HCEC 1CT (cell line): Measurements from ENCODE around the gene NSG1.

Experiments used
- DNase-seq: peaks from one replicate; pipeline ENCODE4 v3.0.0-alpha.2; 2017

NSG1 gene

DNA sequence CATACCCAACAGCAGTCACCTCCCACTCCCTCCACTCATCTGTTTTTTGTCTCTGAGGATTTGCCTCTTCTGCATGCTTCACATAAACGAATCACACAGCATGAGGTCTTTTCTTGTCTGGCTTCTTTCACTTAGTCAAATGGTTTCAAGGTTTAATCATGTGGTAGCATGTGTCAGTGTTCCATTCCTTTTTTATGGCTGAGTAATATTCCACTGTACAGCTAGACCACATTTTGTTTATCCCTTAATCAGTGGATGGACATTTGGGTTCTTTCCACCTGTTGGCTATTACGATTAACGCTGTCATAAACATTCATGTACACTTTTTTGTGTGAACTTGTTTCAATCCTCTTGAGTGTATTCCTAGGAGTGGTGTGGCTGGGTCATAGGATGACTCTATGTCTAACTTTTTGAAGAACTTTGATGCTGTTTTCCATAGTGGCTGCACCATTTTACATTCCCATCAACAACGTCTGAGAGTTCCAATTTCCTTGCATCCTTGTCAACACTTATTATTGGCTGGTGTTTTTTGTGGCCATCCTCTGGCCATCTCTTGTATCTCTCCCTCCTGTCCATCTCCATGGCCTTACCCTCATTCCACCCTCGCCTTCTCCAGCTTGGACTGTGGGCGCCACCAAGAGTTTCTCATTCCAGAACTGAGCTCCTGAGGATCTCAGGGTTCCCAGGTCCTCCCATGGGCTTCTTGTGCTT lies 12.4 kb upstream of the NSG1 start:
- DNase-seq: no peak

- DNase-seq: no peak
Measured at GRCh38 chr4:4376074-4376473, 10.8 kb upstream of the NSG1 start.

DNA sequence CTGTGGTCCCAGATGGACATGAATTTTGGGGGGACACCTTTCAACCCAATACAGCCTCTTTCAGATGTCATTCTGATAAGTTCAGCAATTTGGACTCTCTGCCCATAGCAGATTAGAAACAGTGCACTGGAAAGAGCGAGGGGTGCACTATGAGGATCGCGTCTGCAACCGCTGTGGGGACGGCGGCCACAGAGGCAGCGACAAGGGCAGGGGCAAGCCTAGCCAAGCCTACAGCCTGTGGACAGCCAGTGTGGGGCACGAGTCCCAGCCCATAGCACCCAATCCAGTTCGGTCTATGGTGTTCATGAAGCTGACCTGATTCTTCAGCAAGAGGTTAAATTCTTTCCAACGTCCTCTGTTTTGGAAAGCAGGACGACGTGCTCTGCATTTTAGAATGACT lies 9.7 kb upstream of the NSG1 start:
- DNase-seq: no peak

DNA sequence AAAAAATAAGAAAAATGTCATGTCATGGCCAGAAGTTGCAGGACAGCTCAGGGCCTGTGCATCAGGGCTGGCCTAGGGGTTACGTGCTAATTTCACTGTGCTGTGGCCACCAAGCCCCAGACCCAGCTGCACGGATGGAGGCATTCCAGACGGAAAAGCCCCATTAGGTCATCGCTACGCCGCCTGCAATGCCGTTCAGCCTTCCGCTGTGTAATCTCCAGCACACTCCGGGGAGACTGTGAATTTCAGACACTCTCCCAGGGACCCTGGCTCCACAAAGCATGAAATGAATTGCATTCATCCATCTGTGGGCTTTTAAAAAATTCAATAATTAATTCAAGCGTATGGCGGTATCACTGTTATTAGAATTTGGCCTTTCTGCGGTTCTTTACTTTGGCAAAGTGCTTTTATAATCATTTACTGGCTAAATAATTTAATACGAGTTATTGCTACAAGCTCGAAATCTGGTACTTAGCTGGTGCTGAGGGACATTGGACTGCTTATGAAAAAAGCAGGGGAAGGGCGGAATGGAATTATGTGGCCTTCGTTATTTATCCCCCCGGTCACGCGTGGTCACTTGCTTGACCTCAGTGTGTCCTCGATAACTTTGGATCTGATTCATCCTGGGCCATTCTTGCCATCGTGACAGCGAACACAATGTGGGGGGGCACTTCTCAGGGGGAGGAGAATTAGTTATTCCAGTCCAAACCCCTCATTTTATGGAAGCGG lies 9.0 kb upstream of the NSG1 start:
- DNase-seq: no peak

DNA sequence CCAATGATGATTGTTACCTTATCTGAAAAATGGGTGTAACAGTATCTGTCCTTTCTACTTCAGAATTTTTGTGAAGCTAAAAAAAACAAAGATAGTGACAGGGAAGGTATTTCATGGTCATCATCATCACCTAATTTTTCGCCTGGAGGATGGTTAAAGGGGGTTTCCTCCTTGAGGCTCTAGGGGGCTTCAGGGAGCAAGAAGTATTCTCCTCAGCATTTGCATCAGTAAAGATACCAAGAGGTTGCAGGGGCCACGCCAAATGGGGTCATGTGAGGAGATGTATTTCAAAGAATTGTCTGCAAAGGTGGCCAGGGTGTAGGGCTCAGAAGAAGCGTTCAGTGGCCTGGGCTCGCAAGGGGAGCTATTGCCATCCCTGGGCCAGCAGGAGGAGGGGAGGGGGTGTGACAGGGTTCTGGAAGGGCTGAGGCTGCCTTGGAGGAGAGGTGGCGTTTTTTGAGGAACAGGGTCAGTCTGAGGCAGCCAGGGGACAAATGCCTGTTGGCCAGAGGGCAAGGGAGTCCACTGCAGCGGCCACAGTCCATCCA lies 7.3 kb upstream of the NSG1 start:
- no peak for DNase-seq

- DNase-seq: no peak
Measured at GRCh38 chr4:4383085-4383484, 3.8 kb upstream of the NSG1 start.

- no peak for DNase-seq
Measured at GRCh38 chr4:4384837-4385236, 2.1 kb upstream of the NSG1 start.

GRCh38 chr4:4385729-4386295 lies 1.1 kb upstream of the NSG1 start:
- no peak for DNase-seq

- DNase-seq: no peak
Measured at GRCh38 chr4:4386296-4386735, 586 bp upstream of the NSG1 start.

DNA sequence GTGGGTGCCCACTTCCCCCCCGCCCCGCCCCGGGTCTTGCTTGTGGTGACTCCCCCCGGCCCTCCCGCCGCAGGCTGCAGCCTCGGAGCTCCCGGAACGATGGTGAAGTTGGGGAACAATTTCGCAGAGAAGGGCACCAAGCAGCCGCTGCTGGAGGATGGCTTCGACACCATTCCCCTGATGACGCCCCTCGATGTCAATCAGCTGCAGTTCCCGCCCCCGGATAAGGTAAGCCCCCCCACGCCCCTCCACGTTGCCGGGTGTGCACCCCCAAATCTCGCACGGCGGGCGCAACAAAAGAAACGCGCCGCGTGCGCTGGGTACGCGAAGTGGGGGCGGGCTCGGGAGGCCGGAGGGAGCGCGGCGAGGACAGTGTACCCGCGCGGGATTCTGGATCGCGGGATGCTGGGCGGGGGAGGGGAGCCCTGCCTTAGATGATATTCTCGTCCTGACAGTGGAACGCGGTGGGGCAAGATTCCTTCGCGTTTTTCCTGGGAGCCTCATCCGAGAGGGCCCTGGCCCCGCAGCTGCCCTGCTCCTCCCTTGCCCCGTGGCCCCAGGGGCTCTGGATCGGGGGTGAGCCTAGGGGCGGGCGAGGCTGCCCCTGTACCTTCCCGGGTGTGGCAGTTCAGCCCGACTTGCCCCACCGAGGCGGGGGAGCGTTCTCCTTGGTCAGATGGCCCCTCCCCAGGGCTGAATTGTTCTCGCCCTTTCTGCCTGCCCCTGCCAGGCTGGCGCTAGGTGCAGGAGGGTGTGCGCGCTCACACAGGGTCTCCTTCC lies 819 bp downstream of the NSG1 start:
- no peak for DNase-seq

DNA sequence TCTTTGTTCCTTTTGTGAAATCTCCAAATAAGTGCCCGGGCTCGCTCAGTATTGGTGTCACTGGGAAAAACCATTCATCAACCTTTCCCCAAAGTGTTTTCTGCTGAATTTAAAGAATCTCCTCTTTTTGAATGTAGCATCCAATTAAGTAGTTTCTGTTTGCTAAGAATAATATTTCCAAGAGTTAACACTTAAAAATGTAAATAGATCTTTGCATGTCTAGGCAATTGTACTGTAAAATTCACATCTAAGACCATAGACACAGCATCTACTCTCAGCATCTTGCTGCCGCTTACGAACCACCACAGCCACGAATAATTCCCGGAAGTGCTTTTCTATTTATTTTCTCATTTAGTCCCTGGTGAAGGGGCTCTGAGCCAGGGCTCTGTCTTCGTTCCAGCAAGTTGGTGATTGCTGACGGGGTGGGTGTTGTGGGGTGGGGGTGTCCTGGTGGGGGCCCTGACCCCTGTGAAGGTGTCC lies 1.4 kb downstream of the NSG1 start:
- DNase-seq: no peak

GRCh38 chr4:4388836-4389575 lies 2.1 kb downstream of the NSG1 start:
- DNase-seq: no peak

DNA sequence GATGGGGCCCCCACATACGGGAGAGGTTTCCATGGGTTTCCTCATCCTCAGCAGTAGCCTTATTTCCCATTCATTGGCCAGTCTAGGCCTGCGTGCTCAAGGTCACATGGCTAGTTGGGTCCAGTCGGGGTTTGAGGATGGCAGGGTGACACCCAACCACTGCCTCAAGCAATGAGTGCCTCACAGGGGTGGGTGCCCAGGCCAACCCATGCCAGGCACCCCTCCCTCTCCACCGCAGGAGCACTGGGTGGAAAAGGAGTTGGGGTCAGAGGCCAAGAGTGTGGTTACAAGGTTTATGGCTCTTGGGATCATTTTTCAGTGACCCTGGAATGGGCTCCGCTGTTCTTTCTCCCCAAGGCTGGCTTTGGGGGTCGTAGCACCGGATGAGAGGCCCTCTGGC lies 3.1 kb downstream of the NSG1 start:
- no peak for DNase-seq

GRCh38 chr4:4390515-4391240 lies 3.8 kb downstream of the NSG1 start:
- no peak for DNase-seq

DNA sequence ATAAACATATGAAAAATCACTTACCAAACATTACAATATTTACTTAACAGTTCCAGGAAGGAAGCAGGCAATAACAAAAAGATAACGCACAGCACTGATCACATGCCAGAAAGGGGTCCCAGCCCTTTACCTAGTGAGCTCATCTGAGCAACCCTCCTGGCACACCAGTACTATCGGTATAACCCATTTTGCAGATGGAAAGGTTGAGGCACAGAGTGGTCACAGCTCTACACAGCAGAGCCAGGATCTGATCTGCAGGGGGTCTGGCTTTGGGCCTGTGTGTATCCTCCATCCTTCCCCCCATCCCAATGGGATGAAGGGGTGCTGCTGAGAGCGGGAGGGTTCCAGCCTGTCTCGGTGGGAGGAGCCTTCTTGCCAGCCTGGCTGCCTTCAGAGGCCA lies 5.0 kb downstream of the NSG1 start:
- DNase-seq: no peak

DNA sequence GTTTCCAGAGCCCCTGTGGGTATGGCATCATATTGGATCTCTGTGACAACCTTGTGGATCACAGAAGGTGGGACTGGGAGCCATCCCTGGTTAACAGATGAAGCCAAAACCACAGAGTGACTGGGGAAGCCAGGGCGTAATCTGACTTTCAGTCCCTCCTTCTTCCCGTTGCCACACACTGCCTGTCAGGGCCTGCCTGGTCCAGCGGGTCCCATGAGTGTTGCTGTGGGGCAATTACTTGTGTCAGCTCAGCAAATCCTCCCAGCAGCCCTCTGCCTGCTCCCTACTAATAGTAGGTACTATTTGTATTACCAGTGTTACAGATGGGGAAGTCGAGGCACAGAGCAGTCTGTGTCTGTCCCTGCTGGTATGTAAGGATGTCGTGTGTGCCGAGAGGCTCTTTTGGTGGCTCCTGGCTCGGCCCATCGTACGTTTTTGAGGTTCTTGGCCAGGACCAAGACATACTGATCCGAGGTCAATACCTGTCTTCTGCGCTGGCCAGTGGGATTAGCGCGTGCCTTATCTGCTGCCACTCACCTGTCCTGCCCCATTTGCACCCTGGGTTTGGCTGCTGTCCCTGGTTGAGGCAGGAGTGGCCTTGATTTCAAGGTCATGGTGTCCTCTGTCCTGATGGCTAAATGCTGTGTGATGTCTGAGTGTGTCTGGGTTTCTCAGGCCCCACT lies 5.7 kb downstream of the NSG1 start:
- DNase-seq: no peak

DNA sequence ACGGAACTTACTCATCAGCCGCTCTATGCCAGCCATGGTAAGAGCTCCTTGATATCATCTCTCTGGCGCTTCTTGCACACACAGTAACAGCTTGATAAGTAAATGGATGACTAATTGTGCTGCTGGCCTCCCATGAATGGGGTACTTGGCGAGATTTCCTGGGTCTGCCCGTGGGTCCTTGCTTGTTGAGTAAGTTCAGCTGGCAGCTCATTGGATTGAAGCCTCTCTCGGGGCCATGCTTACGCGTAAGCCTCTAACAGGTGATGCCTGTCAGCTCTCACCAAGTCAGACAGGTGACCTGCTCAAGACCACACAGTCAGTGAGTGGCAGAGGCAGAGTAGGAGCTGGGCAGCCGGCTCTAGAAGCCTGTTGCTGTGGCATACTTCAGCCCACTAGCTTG lies 7.7 kb downstream of the NSG1 start:
- no peak for DNase-seq

- no peak for DNase-seq
Measured at GRCh38 chr4:4395371-4395770, 8.5 kb downstream of the NSG1 start.

GRCh38 chr4:4395849-4396627 lies 9.1 kb downstream of the NSG1 start:
- peak; percentile 5 for DNase-seq
